H1 (cell line): ENCODE measurements around the gene DIDO1. TPM values are rescaled to one million over a fixed set of nuclear protein-coding genes. Genes with fewer than 3 reads are reported as not detected.

Experiments
- CTCF ChIA-PET: fragments of 300-600 bp; sonication (Branson Sonifier 250); formaldehyde crosslinking; loops from one replicate; lab custom pipeline; 2021; ENCODE audit not compliant: partially characterized antibody; lab: Charles Lee
- POLR2A ChIA-PET: fragments of 300-600 bp; sonication (Branson Sonifier 250); formaldehyde crosslinking; loops from one replicate; lab custom pipeline; 2021; ENCODE audit warnings: inconsistent platforms; ENCODE audit not compliant: partially characterized antibody; lab: Charles Lee
- DNase-seq, 2 experiments: peaks; one replicate each; pipeline versions ENCODE4 v3.0.0 to v3.0.0-alpha.2; 2010 to 2022; ENCODE audit warnings: low spot score in 2 of 2, low read depth in 1 of 2, mixed read lengths in 1 of 2
- FAIRE-seq: peaks from 2 replicates; lab custom pipeline; 2011; peaks lifted over from hg19 to GRCh38; lab: Jason Lieb, UNC
- H2AFZ ChIP-seq: 2 replicates; pipeline ENCODE4 v1.8.1; 2012; ENCODE audit warnings: low read length, inconsistent platforms
- H2AK5ac ChIP-seq: 2 replicates; pipeline ENCODE4 v1.6.1; 2013; ENCODE audit warnings: low read depth, low read length
- H2BK120ac ChIP-seq: replicated peaks from 2 replicates; pipeline ENCODE3; 2013; ENCODE audit warnings: low read depth, low read length, inconsistent platforms
- H2BK12ac ChIP-seq: 2 replicates; pipeline ENCODE4 v1.6.1; 2013; ENCODE audit warnings: low read depth, low read length
- H2BK15ac ChIP-seq: 2 replicates; pipeline ENCODE4 v1.6.1; 2013; ENCODE audit warnings: low read length
- H2BK20ac ChIP-seq: 2 replicates; pipeline ENCODE4 v1.6.1; 2013; ENCODE audit warnings: low read length
- H2BK5ac ChIP-seq: 2 replicates; pipeline ENCODE4 v1.6.1; 2013; ENCODE audit warnings: low read depth, low read length
- H3K14ac ChIP-seq: 2 replicates; pipeline ENCODE4 v1.6.1; 2013; ENCODE audit warnings: inconsistent platforms; ENCODE audit not compliant: insufficient read length
- H3K18ac ChIP-seq: 2 replicates; pipeline ENCODE4 v1.6.1; 2013; ENCODE audit warnings: low read length; ENCODE audit errors: extremely low read depth
- H3K23ac ChIP-seq: 2 replicates; pipeline ENCODE4 v1.6.1; 2013; ENCODE audit warnings: inconsistent platforms; ENCODE audit not compliant: insufficient read length
- H3K23me2 ChIP-seq: 2 replicates; pipeline ENCODE4 v1.6.1; 2013; ENCODE audit warnings: low read depth, low read length
- H3K27ac ChIP-seq: 2 replicates; pipeline ENCODE4 v1.6.1; 2011; ENCODE audit warnings: low read depth, low read length, inconsistent platforms
- H3K27me3 ChIP-seq, 4 experiments: replicated peaks in 1 of 4; 1 replicate in 1 of 4; 2 replicates in 3 of 4; pipeline versions ENCODE4 v1.6.1 to v1.8.1; 2011 to 2013; ENCODE audit warnings: low read length in 3 of 4, mild to moderate bottlenecking in 3 of 4, inconsistent platforms in 2 of 4, mixed read lengths in 2 of 4, moderate library complexity in 1 of 4; ENCODE audit not compliant: control insufficient read depth in 3 of 4, insufficient read depth in 3 of 4; ENCODE audit errors: extremely low read depth in 1 of 4
- H3K36me3 ChIP-seq, 4 experiments: 2 replicates each; pipeline versions ENCODE4 v1.6.1 to v1.8.1; 2011 to 2013; ENCODE audit warnings: mild to moderate bottlenecking in 4 of 4, low read length in 3 of 4, moderate library complexity in 2 of 4, control low read depth in 1 of 4, inconsistent platforms in 1 of 4; ENCODE audit not compliant: insufficient read depth in 4 of 4, control insufficient read depth in 2 of 4
- H3K4ac ChIP-seq: replicated peaks from 2 replicates; pipeline ENCODE3; 2013; ENCODE audit warnings: low read length, low read depth, mixed read lengths, inconsistent platforms; ENCODE audit not compliant: insufficient read length
- H3K4me1 ChIP-seq, 4 experiments: replicated peaks in 1 of 4; 1 replicate in 1 of 4; 2 replicates in 3 of 4; pipeline versions ENCODE4 v1.6.1 to v1.8.1; 2011 to 2013; ENCODE audit warnings: low read length in 3 of 4, inconsistent platforms in 2 of 4, mixed read lengths in 1 of 4; ENCODE audit not compliant: insufficient read depth in 4 of 4, control insufficient read depth in 3 of 4
- H3K4me2 ChIP-seq, 2 experiments: 2 replicates each; pipeline versions ENCODE4 v1.6.1 to v1.8.1; 2011 to 2013; ENCODE audit warnings: low read depth in 2 of 2, low read length in 2 of 2, control low read depth in 1 of 2, inconsistent platforms in 1 of 2, mild to moderate bottlenecking in 1 of 2; ENCODE audit not compliant: insufficient read depth in 1 of 2
- H3K4me3 ChIP-seq, 4 experiments: fragments of 200-600, 300-600 bp in 1 of 4; sonication (generic), shearing (Covaris generic), sonication (Bioruptor Twin) in 1 of 4; 2 replicates each; pipeline versions ENCODE4 v1.5.1 to v1.8.1; 2011 to 2016; ENCODE audit warnings: low read length in 4 of 4, low read depth in 3 of 4, control low read depth in 2 of 4, inconsistent platforms in 2 of 4, mild to moderate bottlenecking in 2 of 4, mixed read lengths in 1 of 4, moderate library complexity in 1 of 4; ENCODE audit not compliant: insufficient read depth in 2 of 4; ENCODE audit errors: extremely low read depth in 1 of 4
- H3K56ac ChIP-seq: replicated peaks from 2 replicates; pipeline ENCODE3; 2013; ENCODE audit warnings: low read depth, mild to moderate bottlenecking, mixed read lengths, low read length, inconsistent platforms; ENCODE audit not compliant: insufficient read length
- H3K79me1 ChIP-seq: 2 replicates; pipeline ENCODE4 v1.6.1; 2013; ENCODE audit warnings: low read depth, low read length, control low read depth
- H3K79me2 ChIP-seq, 2 experiments: 2 replicates each; pipeline versions ENCODE4 v1.6.1 to v1.8.1; 2012 to 2013; ENCODE audit warnings: low read length in 2 of 2, mild to moderate bottlenecking in 2 of 2, inconsistent platforms in 1 of 2; ENCODE audit not compliant: insufficient read depth in 2 of 2, control insufficient read depth in 1 of 2
- H3K9ac ChIP-seq, 4 experiments: replicated peaks in 1 of 4; 1 replicate in 1 of 4; 2 replicates in 3 of 4; pipeline versions ENCODE4 v1.6.1 to v1.8.1; 2011 to 2013; ENCODE audit warnings: low read depth in 3 of 4, low read length in 3 of 4, control low read depth in 2 of 4, mild to moderate bottlenecking in 2 of 4, moderate library complexity in 2 of 4, inconsistent platforms in 1 of 4; ENCODE audit errors: extremely low read depth in 1 of 4
- H3K9me3 ChIP-seq, 2 experiments: 2 replicates each; pipeline versions ENCODE4 v1.6.1 to v1.8.1; 2012 to 2013; ENCODE audit warnings: mild to moderate bottlenecking in 2 of 2, moderate library complexity in 2 of 2, control low read depth in 1 of 2, inconsistent platforms in 1 of 2, low read depth in 1 of 2, low read length in 1 of 2, mixed read lengths in 1 of 2; ENCODE audit not compliant: insufficient read depth in 2 of 2
- H4K20me1 ChIP-seq, 2 experiments: replicated peaks in 1 of 2; 2 replicates each; pipeline versions ENCODE3 to v1.8.1; 2011 to 2013; ENCODE audit warnings: inconsistent platforms in 2 of 2, low read length in 2 of 2, mild to moderate bottlenecking in 1 of 2; ENCODE audit not compliant: insufficient read depth in 2 of 2, control insufficient read depth in 1 of 2
- H4K5ac ChIP-seq: 2 replicates; pipeline ENCODE4 v1.6.1; 2013; ENCODE audit warnings: low read length, low read depth, mixed read lengths, inconsistent platforms; ENCODE audit not compliant: insufficient read length
- H4K8ac ChIP-seq: 2 replicates; pipeline ENCODE4 v1.8.0; 2013; ENCODE audit warnings: mild to moderate bottlenecking, moderate library complexity, low read length, inconsistent platforms; ENCODE audit not compliant: insufficient read depth; ENCODE audit errors: extremely low read depth
- H4K91ac ChIP-seq: replicated peaks from 2 replicates; pipeline ENCODE3; 2013; ENCODE audit warnings: low read length, mixed read lengths, inconsistent platforms; ENCODE audit not compliant: insufficient read length
- ASH2L ChIP-seq: fragments of 200-600, 300-600 bp; sonication (generic); IDR thresholded peaks from one replicate; pipeline ENCODE4 v1.7.1; 2017; ENCODE audit warnings: low read length
- CBX8 ChIP-seq: fragments of 300-800, 300-1000 bp; sonication (generic); IDR thresholded peaks from 2 replicates; pipeline ENCODE4 v1.7.1; 2016; ENCODE audit warnings: low read depth, low read length, borderline replicate concordance
- GABPA ChIP-seq: IDR thresholded peaks from 2 replicates; pipeline ENCODE4 v1.6.1; 2011; ENCODE audit warnings: mild to moderate bottlenecking, low read length, moderate library complexity, borderline replicate concordance; ENCODE audit not compliant: insufficient read depth
- HDAC6 ChIP-seq: IDR thresholded peaks from one replicate; pipeline ENCODE4 v1.7.1; 2012; ENCODE audit warnings: low read depth, mild to moderate bottlenecking, inconsistent platforms, low read length, moderate library complexity
- KDM1A ChIP-seq: fragments of 200-600, 300-600 bp; sonication (generic); IDR thresholded peaks from 2 replicates; pipeline ENCODE4 v1.7.1; 2016; ENCODE audit warnings: mild to moderate bottlenecking, low read length, borderline replicate concordance
- KDM5A ChIP-seq: fragments of 200-600 bp; IDR thresholded peaks from 2 replicates; pipeline ENCODE4 v1.7.1; 2012; ENCODE audit warnings: mild to moderate bottlenecking, low read length, inconsistent platforms, mixed read lengths
- POLR2AphosphoS5 ChIP-seq: IDR thresholded peaks from 2 replicates; pipeline ENCODE4 v1.6.1; 2011; ENCODE audit warnings: low read depth, low read length
- SUZ12 ChIP-seq: fragments of 200-600 bp; sonication (generic); IDR thresholded peaks from 2 replicates; pipeline ENCODE4 v1.6.1; 2012; ENCODE audit warnings: mild to moderate bottlenecking, inconsistent platforms, low read length, moderate library complexity, mixed read lengths
- TBP ChIP-seq: IDR thresholded peaks from 2 replicates; pipeline ENCODE4 v1.6.1; 2011; ENCODE audit warnings: low read depth, low read length, improper control_type of control experiment
- WGBS, 2 experiments: shearing (Covaris generic) in 1 of 2; methylation state at CpG; one replicate each; pipeline versions ENCODE4 v1.1.6 to v1.1.7; 2013 to 2015; ENCODE audit warnings: low lambda C conversion rate in 2 of 2, mixed read lengths in 2 of 2, inconsistent platforms in 1 of 2, low coverage in 1 of 2, missing lambda C conversion rate in 1 of 2; ENCODE audit not compliant: insufficient replicate concordance in 2 of 2, insufficient coverage in 1 of 2, insufficient read length in 1 of 2; ENCODE audit errors: extremely low coverage in 1 of 2, missing lambda C conversion rate in 1 of 2; 5-methylcytosine and 5-hydroxymethylcytosine counted together
- polyA plus RNA-seq, 7 experiments: library from polyadenylated mRNA; depleted of rRNA in 3 of 7; stranded (reverse) in 5 of 7; unstranded in 2 of 7; fragments of >200 nt in 5 of 7; fragments of 200-250 nt in 2 of 7; gene quantifications; 1 replicate in 5 of 7; 2 replicates in 1 of 7; 4 replicates in 1 of 7; pipeline versions ENCODE4 v1.2.1 to v1.2.3, GENCODE V29; 2011 to 2013; ENCODE audit warnings: missing spikeins in 2 of 7, mixed read lengths in 2 of 7
- total RNA-seq: library from RNA; stranded (reverse); fragmentation: NEBNext Ultra II Directional; extraction: Animal tissue kit (Norgen Biotek cat#: 25700); gene quantifications from 2 replicates; pipeline ENCODE4 v1.2.1, GENCODE V29; 2021
- TF ChIP-seq, protein P1 (sequence below): IDR thresholded peaks from 2 replicates; pipeline ENCODE4 v1.6.1; 2011; ENCODE audit warnings: low read length, improper control_type of control experiment

The DIDO1 gene
- total and polyA plus RNA-seq, 2 of the 8 experiments (the other 6 are each of a cell fraction or from before 2014, with no cell fraction given), result 53.6 to 82.8 TPM

- Histone ChIP-seq H2BK120ac (no peak overlapping the region), H3K79me2 (no peaks in the 10 kb centered on the region), H3K56ac (no peak overlapping the region), H3K27ac (no peak overlapping the region), H2AK5ac (0 out of 2 replicates have a peak overlapping the region, but pooled peaks have one; percentile 24), H4K91ac (peak overlapping the region; percentile 17), H3K36me3 (no peaks in the 10 kb centered on the region), H2BK12ac (no peak overlapping the region), H3K27me3 (no peaks in the 10 kb centered on the region), H3K4me3 (no peak overlapping the region), H2BK5ac (no peak overlapping the region), H3K23me2 (no peaks in the 10 kb centered on the region; the same call in 1 of the 2 replicates), H3K9ac (no peak overlapping the region), H2AFZ (no peak overlapping the region), H4K20me1 (peaks cover 0 to 2% of the 10 kb centered on the region in 2 experiments), H3K23ac (no peak overlapping the region), H3K4ac (no peak overlapping the region), H4K8ac (peak overlapping the region; percentile 43), H3K79me1 (no peaks in the 10 kb centered on the region), H3K14ac (no peak overlapping the region), H3K18ac (no peak overlapping the region), H2BK20ac (no peak overlapping the region), H2BK15ac (no peak overlapping the region), H4K5ac (no peak overlapping the region), H3K4me1 (peaks cover 0 to 3% (median 0%) of the 10 kb centered on the region in 4 experiments; a peak in 3 of 7 replicates), H3K4me2 (no peak overlapping the region), H3K9me3 (no peaks in the 10 kb centered on the region; a peak in 1 of 4 replicates)
- FAIRE-seq, result no peak
- DNase-seq, result no peak
- POLR2A ChIA-PET, result interaction anchor here (0.6 to 4.1 kb wide), 13 partner anchors 11 to 176 kb away, joined by 3 to 35 read pairs (median 5); partner anchors contain the start of genes DIDO1 and TCFL5
- CTCF ChIA-PET, result interaction anchor here (0.6 to 4.9 kb wide), 19 partner anchors 9 to 304 kb away, joined by 3 to 31 read pairs (median 4); no protein-coding TSS in a partner anchor
- 86% methylated on average over 31 of the region's 34 CpGs; no CpG with 5 or more reads in 1 of the 2 experiments for WGBS, 2 experiments
- TF ChIP-seq HDAC6 (no peak), ASH2L (no peak), CBX8 (no peak), GABPA (peak; percentile 19; the same call in 1 of the 2 replicates), KDM5A (no peak), TBP (no peak), KDM1A (no peak), SUZ12 (no peak), POLR2AphosphoS5 (no peak)
- TF ChIP-seq, protein P1, sequence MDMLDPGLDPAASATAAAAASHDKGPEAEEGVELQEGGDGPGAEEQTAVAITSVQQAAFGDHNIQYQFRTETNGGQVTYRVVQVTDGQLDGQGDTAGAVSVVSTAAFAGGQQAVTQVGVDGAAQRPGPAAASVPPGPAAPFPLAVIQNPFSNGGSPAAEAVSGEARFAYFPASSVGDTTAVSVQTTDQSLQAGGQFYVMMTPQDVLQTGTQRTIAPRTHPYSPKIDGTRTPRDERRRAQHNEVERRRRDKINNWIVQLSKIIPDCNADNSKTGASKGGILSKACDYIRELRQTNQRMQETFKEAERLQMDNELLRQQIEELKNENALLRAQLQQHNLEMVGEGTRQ, result peak; percentile 33; the same call in 1 of the 2 replicates
These were observed 50.6 kb downstream of the DIDO1 start for GRCh38 chr20:62875419-62876361.
